PC-3 (cell line): ENCODE measurements around the gene POLR2H.

Source experiments
- CTCF ChIP-seq: fragments of 300-600 bp; sonication (generic); conservative IDR thresholded peaks from 2 replicates; pipeline ENCODE4 v1.5.1; 2017; ENCODE audit warnings: antibody characterized with exemption, low read depth, mild to moderate bottlenecking, low read length
- EZH2 ChIP-seq: fragments of 300-600 bp; sonication (generic); IDR thresholded peaks from one replicate; pipeline ENCODE4 v1.6.1; 2017; ENCODE audit warnings: antibody characterized with exemption, mild to moderate bottlenecking, low read length; ENCODE audit not compliant: unreplicated experiment

- TF ChIP-seq CTCF (no peak), EZH2 (no peak)
These were observed 41.4 kb upstream of the POLR2H start for GRCh38 chr3:184320104-184320445.
